ENCODE results near the gene SLCO1C1.

Gene SLCO1C1

DNA sequence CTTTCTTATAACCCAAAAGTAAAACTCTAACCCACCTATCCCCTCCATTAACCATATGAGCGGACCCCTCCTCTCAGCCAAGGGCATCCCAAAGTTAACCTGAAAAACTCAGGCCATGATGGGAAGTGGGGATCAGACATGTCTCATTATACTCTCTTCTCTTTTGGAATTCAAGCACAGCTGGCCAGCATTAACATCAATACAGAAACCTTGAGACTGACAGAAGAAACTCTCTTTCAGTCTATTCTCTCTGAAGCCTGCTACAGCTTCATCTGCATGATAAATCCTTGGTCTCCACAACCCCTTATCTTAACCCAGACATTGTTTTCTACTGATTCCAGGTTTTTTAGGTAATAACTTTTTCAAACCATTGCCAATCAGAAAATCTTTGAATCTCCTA is 97.8 kb downstream of the SLCO1C1 start:
- DNase-seq (ENCODE audit: low spot score) = no peak

DNA sequence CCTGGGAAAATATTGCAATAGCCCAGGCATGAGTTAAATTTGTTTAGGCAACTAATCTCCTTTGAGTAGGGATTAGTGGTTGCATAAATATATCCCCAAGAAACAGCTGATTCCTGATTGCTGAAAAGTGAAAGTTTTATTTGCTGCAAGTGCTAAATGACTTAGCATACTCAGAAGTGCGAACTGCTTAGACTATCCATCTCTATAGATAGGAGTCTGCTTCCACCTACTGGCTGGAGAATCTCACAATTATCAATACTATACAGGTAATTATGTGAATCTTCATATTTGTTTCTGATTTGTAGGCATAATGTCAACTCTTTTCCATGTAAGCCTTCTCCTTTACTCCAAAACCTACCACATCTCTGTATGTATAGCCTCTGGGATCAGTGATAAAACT is 103.4 kb downstream of the SLCO1C1 start:
- DNase-seq (ENCODE audit: low spot score) = no peak

DNA sequence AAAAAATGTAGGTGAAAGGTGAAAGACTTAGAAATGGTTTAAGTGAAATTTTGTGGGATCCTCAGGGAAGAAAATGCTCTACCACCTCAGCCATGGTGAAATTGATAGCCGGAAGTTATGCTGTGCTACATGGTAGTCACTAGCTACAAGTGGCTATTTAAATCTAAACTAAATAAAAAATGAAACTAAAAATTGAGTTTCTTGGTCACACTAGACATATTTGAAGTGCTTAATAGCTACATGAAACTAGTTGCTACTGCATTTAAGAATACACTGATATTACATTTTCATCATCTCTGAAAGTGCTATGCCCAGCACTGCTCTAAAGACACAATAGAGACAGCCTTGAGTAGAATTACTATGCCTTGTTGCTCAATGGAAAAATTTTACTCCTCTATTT is 105.0 kb downstream of the SLCO1C1 start:
- DNase-seq (ENCODE audit: low spot score) = no peak

DNA sequence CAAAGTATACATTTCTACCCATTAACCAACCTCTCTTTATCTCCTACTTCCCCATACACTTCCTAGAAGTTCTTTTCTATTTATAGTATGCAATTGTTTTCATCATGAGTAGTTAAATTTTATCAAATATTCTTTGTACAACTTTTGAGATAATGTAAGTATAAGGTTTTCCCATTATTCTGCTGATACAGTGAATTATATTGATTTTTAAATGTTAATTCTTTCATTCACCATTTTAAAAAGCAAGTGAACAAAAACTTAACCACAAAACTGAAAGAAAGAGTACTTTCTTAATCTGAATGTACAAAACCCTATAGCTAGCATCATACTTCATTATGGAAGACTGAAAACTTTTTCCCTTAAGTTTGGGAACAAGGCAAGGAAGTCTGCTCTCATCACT is 105.9 kb downstream of the SLCO1C1 start:
- no peak for DNase-seq (ENCODE audit: low spot score)
